ENCODE measurements around the gene GET3. TPM values are rescaled to one million over a fixed set of nuclear protein-coding genes. Genes with fewer than 3 reads are reported as not detected.

The GET3 gene
- total and polyA plus RNA-seq, 12 donors: 37.0 to 121 (median 60.1) TPM

DNA sequence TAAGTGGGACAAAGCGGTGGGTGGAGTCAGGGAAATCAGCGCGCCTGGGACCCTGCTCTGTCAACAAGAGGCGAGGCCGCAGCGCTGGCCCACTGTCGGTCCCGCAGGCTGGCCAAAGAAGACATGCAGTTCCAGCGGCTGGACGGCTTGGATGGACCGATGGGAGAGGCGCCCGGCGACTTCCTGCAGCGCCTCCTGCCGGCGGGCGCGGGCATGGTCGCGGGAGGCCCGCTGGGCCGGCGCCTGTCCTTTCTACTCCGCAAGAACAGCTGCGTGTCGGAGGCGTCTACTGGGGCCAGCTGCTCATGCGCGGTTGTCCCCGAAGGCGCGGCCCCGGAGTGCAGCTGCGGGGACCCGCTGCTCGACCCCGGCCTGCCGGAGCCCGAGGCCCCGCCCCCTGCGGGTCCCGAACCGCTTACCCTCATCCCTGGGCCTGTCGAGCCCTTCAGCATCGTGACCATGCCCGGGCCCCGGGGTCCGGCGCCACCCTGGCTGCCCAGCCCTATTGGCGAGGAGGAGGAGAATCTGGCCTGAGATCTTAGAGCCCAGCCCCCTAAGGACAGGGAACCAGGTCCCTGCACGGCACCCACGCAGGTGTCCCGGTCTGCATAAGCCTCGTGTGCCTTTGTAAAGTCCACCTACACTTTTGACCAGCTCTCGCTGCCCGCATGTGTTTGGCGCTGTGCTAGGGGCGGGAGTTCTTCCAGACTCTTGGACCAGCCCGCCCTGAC lies 20.4 kb downstream of the GET3 start:
- DNase-seq: peak; percentile 60 to 73
- intact Hi-C loops (cut with DNase I): loop anchor here in 3 of 10 donors (5.0 kb wide), 3 partner anchors 40 to 90 kb away; no protein-coding TSS in a partner anchor
- H3K4me3 ChIP-seq: peak overlapping the region in 9 of 10 donors; percentile 21 to 50 (median 42)
- WGBS, 2 donors: 7% methylated on average over 60 of the region's 60 CpGs
- H3K27ac ChIP-seq: peak overlapping the region; percentile 28 to 64 (median 52)
- H3K36me3 ChIP-seq: peaks cover 0 to 16% (median 7%) of the 10 kb centered on the region in 9 donors
- peak; percentile 73 to 86 (median 76) for ATAC-seq
- H3K27me3 ChIP-seq: peaks cover 0 to 13% (median 4%) of the 10 kb centered on the region in 7 donors
- TF ChIP-seq, protein P1, sequence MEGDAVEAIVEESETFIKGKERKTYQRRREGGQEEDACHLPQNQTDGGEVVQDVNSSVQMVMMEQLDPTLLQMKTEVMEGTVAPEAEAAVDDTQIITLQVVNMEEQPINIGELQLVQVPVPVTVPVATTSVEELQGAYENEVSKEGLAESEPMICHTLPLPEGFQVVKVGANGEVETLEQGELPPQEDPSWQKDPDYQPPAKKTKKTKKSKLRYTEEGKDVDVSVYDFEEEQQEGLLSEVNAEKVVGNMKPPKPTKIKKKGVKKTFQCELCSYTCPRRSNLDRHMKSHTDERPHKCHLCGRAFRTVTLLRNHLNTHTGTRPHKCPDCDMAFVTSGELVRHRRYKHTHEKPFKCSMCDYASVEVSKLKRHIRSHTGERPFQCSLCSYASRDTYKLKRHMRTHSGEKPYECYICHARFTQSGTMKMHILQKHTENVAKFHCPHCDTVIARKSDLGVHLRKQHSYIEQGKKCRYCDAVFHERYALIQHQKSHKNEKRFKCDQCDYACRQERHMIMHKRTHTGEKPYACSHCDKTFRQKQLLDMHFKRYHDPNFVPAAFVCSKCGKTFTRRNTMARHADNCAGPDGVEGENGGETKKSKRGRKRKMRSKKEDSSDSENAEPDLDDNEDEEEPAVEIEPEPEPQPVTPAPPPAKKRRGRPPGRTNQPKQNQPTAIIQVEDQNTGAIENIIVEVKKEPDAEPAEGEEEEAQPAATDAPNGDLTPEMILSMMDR (IDR thresholded peaks at IDR 0.05): peak; percentile 77 to 97 (median 92)
- peaks cover 0 to 31% (median 12%) of the 10 kb centered on the region in 9 donors for H3K4me1 ChIP-seq
- H3K9me3 ChIP-seq: no peaks in the 10 kb centered on the region

DNA sequence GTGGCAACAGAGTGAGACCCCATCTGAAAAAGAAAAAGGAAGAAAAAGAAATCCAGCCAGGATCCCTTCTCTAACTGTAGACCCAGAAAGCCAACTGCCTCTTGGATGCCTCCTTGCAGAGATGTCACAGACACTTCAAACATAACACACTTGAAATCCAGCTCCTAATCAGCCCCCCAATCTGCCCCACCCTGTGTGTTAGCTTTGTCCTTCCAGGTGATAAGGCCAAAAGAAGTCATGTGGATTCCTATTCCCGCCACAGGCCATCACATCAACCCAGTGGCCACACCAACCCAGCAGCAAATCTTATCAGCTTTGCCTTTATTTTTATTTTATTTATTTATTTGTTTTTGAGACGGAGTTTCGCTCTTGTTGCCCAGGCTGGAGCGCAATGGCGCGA lies 22.4 kb downstream of the GET3 start:
- TF ChIP-seq, protein P1 (IDR thresholded peaks at IDR 0.05): no peak
- Histone ChIP-seq H3K36me3 (peaks cover 0 to 35% (median 10%) of the 10 kb centered on the region in 9 donors), H3K27me3 (peaks cover 0 to 2% (median 0%) of the 10 kb centered on the region in 7 donors), H3K27ac (no peak overlapping the region), H3K4me3 (no peak overlapping the region), H3K4me1 (peaks cover 0 to 44% (median 12%) of the 10 kb centered on the region in 9 donors), H3K9me3 (no peaks in the 10 kb centered on the region)
- no peak for ATAC-seq
- no peak for DNase-seq
- intact Hi-C loops (cut with DNase I): loop anchor here in 8 of 10 donors (2.0 to 5.0 kb wide), 4 partner anchors 38 to 88 kb away; no protein-coding TSS in a partner anchor
- 86 to 93% methylated on average over 6 of the region's 6 CpGs for WGBS, 2 donors

DNA sequence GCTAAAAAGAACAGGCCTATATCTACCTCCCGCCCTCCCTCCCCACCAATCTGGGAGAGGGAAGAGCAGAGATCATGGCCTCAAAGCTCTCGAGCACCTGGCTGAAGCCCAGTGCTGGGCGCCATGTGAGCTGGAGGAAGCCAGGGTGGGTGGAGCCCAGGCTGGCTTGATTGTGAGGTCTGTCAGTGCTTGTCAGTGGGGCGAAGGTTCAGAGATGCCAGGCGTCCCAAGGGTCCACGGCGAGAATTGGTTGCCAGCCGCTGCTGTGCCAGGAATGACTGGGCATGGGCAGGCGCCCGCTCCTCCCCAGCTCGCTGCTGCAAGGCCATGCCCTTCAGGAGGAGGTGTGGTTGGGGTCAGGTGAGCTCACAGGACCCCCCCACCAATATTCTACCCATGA lies 25.8 kb downstream of the GET3 start:
- Histone ChIP-seq H3K27me3 (no peaks in the 10 kb centered on the region), H3K36me3 (peaks cover 0 to 69% (median 15%) of the 10 kb centered on the region in 9 donors), H3K4me3 (no peak overlapping the region), H3K9me3 (no peaks in the 10 kb centered on the region), H3K27ac (peak overlapping the region; percentile 63 to 91 (median 80)), H3K4me1 (peaks cover 0 to 36% (median 4%) of the 10 kb centered on the region in 9 donors)
- intact Hi-C loops (cut with DNase I): loop anchor here in 7 of 10 donors (5.0 kb wide), 2 partner anchors 34 to 84 kb away; no protein-coding TSS in a partner anchor
- WGBS, 2 donors: 67 to 69% methylated on average over 11 of the region's 11 CpGs
- DNase-seq (peak; percentile 72), ATAC-seq (peak; percentile 66 to 94 (median 80))
- TF ChIP-seq, protein P1 (IDR thresholded peaks at IDR 0.05): no peak

DNA sequence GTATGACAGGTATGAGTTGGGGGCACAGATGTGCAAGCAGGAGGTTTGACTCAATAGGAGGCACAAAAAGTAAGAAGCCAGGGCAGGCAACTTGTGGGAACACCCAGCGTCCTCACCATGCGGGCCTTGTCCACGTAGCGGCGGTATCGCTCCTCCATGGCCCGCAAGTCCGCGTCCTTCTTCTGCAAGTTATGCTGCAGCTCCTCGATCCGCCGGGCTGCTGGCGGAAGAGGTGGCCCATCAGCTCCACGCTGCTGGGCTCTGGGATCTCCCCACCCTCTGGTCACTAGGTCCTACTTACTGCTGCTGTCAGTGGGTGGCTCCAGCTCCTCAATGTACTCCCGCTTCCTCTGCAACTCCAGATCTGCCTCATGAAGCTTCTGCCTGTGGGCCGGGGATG lies 27.4 kb downstream of the GET3 start:
- no peak for DNase-seq
- ATAC-seq: no peak
- intact Hi-C loops (cut with DNase I): loop anchor here (5.0 kb wide), 4 partner anchors 33 to 83 kb away; partner anchors contain the start of genes PRDX2 (in 2 of the 10) and THSD8 (in 2 of the 10)
- 96 to 98% methylated on average over 16 of the region's 16 CpGs for WGBS, 2 donors
- no peaks in the 10 kb centered on the region for H3K9me3 ChIP-seq
- H3K4me3 ChIP-seq: no peak overlapping the region
- peak overlapping the region in 1 of 10 donors; percentile 1 for H3K27ac ChIP-seq
- H3K4me1 ChIP-seq: peaks cover 0 to 35% (median 4%) of the 10 kb centered on the region in 9 donors
- H3K36me3 ChIP-seq: peaks cover 0 to 84% (median 15%) of the 10 kb centered on the region in 9 donors
- TF ChIP-seq, protein P1 (IDR thresholded peaks at IDR 0.05): no peak
- H3K27me3 ChIP-seq: no peaks in the 10 kb centered on the region
